Heart left ventricle (tissue), 16 donors: ENCODE results near the gene SLC1A7. TPM values are rescaled to one million over a fixed set of nuclear protein-coding genes. Genes with fewer than 3 reads are reported as not detected.

ENCODE experiments used
- ATAC-seq, 4 donors: fragments of 200-7000 bp; cut with Tn5 transposase; one replicate each; pipeline ENCODE4 v1.9.1; 2020 to 2022; ENCODE audit warnings: moderate library complexity in 4 of 4, mild to moderate bottlenecking in 3 of 4, moderate number of reproducible peaks in 1 of 4
- DNase-seq, 5 donors: peaks; one replicate each; pipeline ENCODE4 v3.0.0-alpha.2; 2020
- H3K27ac ChIP-seq, 12 donors: fragments of 200-600 bp; sonication (generic) in 4 of 12; one replicate each; pipeline versions ENCODE4 v1.5.0 to v1.8.0; 2016 to 2022; ENCODE audit warnings: mild to moderate bottlenecking in 2 of 12
- H3K27me3 ChIP-seq, 9 donors: fragments of 200-600 bp; sonication (generic) in 2 of 9; one replicate each; pipeline versions ENCODE4 v1.5.1 to v1.8.0; 2016 to 2022; ENCODE audit warnings: mild to moderate bottlenecking in 3 of 9
- H3K36me3 ChIP-seq, 9 donors: fragments of 200-600 bp; sonication (generic) in 2 of 9; one replicate each; pipeline versions ENCODE4 v1.5.0 to v1.8.0; 2018 to 2022; ENCODE audit warnings: mild to moderate bottlenecking in 2 of 9
- H3K4me1 ChIP-seq, 12 donors: fragments of 200-600 bp; sonication (generic) in 4 of 12; one replicate each; pipeline versions ENCODE4 v1.5.0 to v1.8.0; 2016 to 2022; ENCODE audit warnings: mild to moderate bottlenecking in 3 of 12
- H3K4me3 ChIP-seq, 12 donors: fragments of 200-600 bp; sonication (generic) in 4 of 12; one replicate each; pipeline versions ENCODE4 v1.5.0 to v1.8.0; 2017 to 2022; ENCODE audit warnings: mild to moderate bottlenecking in 9 of 12, moderate library complexity in 4 of 12
- H3K9me3 ChIP-seq, 12 donors: fragments of 200-600 bp; sonication (generic) in 4 of 12; one replicate each; pipeline versions ENCODE4 v1.5.0 to v1.8.0; 2016 to 2022; ENCODE audit warnings: mild to moderate bottlenecking in 1 of 12
- CTCF ChIP-seq, 12 donors: fragments of 200-600 bp; sonication (generic) in 4 of 12; IDR thresholded peaks; one replicate each; pipeline versions ENCODE4 v1.5.0 to v1.8.0; 2018 to 2022; ENCODE audit warnings: antibody characterized with exemption in 12 of 12, mild to moderate bottlenecking in 5 of 12
- POLR2A ChIP-seq, 2 donors: fragments of 450-650 bp; IDR thresholded peaks; one replicate each; pipeline ENCODE4 v1.6.1; 2017; ENCODE audit warnings: antibody characterized with exemption in 2 of 2, mild to moderate bottlenecking in 2 of 2, moderate library complexity in 2 of 2
- WGBS, 4 donors: extraction: QIAGEN DNeasy Blood & Tissue Kit in 2 of 4; methylation state at CpG; one replicate each; pipeline versions ENCODE4 v1.1.5 to v1.1.7; 2013 to 2018; 5-methylcytosine and 5-hydroxymethylcytosine counted together
- intact Hi-C, 10 donors: fragments of 100-400 bp; cut with DNase I; formaldehyde crosslinking; loops; one replicate each; pipeline versions ENCODE4 v1.11.1 to v1.14.2; 2022
- polyA plus RNA-seq, 2 donors: library from polyadenylated mRNA; stranded (reverse); fragments of 200-250 nt; gene quantifications; one replicate each; pipeline ENCODE4 v1.2.3, GENCODE V29; 2013
- total RNA-seq, 9 donors: library from RNA; depleted of rRNA in 2 of 9; stranded (reverse); fragments of >200 nt in 2 of 9; fragmentation: NEBNext Ultra II Directional in 3 of 9; extraction: Animal tissue kit (Norgen Biotek cat#: 25700) in 3 of 9; gene quantifications; one replicate each; pipeline versions ENCODE4 v1.1.0 to v1.2.4, GENCODE V29; 2016 to 2023
- donor health status: ischemic (EF 13 %, LVEDD 7.1; RV severe dilation, severe dysfunction).
- donor health status: healthy with polysubstance abuse.
- donor health status: DM: no; HTN: yes; CAD: no.
- donor health status: DM: no; HTN: no; CAD: no.
- donor health status: ischemic (EF 25% LVEDD 6.9; RV normal size, moderate dysfunction).
- donor health status: ischemic (EF 25% LVEDD 5.7; RV mildly dilated, moderate dysfunction).
- donor health status: healthy.
- donor health status: DM: yes; HTN: yes; CAD: no.
- donor health status: ischemic (EF 35%, LVEDD 5.7; RV mildly dilated, moderate dysfunction).
- donor health status: nonischemic (EF 11% LVEDD 7.7; RV severe dilation, severe dysfunction).
- donor health status: DM: yes; HTN: yes; CAD: no.
- donor health status: PGD.
- donor health status: ischemic (EF 29% LVEDD 5.4; RV normal size, mild dysfunction).
- donor health status: nonischemic (EF 23%, LVEDD 6.1; RV moderate dilation, normal function).

SLC1A7 gene
- total and polyA plus RNA-seq, 11 donors, result 0.07 to 1.1 (median 0.33) TPM; not detected in 2

- Histone ChIP-seq H3K27me3 (no peaks in the 10 kb centered on the region), H3K27ac (no peak overlapping the region), H3K4me3 (no peak overlapping the region), H3K36me3 (no peaks in the 10 kb centered on the region), H3K9me3 (peaks cover 0 to 8% (median 0%) of the 10 kb centered on the region in 12 donors), H3K4me1 (peaks cover 0 to 38% (median 20%) of the 10 kb centered on the region in 12 donors)
- TF ChIP-seq CTCF (IDR thresholded peaks at IDR 0.05) (no peak), POLR2A (IDR thresholded peaks at IDR 0.05) (no peak)
- intact Hi-C loops, result no loop called here
- 71 to 82% (median 75%) methylated on average over 15 of the region's 15 CpGs for WGBS, 4 donors
- no peak for DNase-seq
- ATAC-seq, result no peak
Measured at GRCh38 chr1:53107570-53108322, 34.7 kb downstream of the SLC1A7 start.

GRCh38 chr1:53107090-53107489 lies 35.3 kb downstream of the SLC1A7 start:
- no peak for ATAC-seq
- Histone ChIP-seq H3K27me3 (no peaks in the 10 kb centered on the region), H3K36me3 (no peaks in the 10 kb centered on the region), H3K4me1 (peaks cover 0 to 38% (median 20%) of the 10 kb centered on the region in 12 donors), H3K27ac (no peak overlapping the region), H3K9me3 (peaks cover 0 to 3% (median 0%) of the 10 kb centered on the region in 12 donors), H3K4me3 (no peak overlapping the region)
- intact Hi-C loops, result no loop called here
- DNase-seq, result no peak
- 94 to 97% (median 95%) methylated on average over 7 of the region's 7 CpGs for WGBS, 4 donors
- TF ChIP-seq POLR2A (IDR thresholded peaks at IDR 0.05) (no peak), CTCF (IDR thresholded peaks at IDR 0.05) (no peak)

- no peak for DNase-seq
- Histone ChIP-seq H3K27ac (peak overlapping the region in 4 of 12 donors; percentile 10 to 53 (median 30)), H3K4me1 (peaks cover 0 to 19% (median 8%) of the 10 kb centered on the region in 12 donors), H3K4me3 (no peak overlapping the region), H3K9me3 (no peaks in the 10 kb centered on the region), H3K27me3 (no peaks in the 10 kb centered on the region), H3K36me3 (no peaks in the 10 kb centered on the region)
- 59 to 63% (median 60%) methylated on average over 8 of the region's 8 CpGs for WGBS, 4 donors
- peak in 1 of 4 donors; percentile 58 for ATAC-seq
- TF ChIP-seq CTCF (IDR thresholded peaks at IDR 0.05) (no peak), POLR2A (IDR thresholded peaks at IDR 0.05) (no peak)
- intact Hi-C loops, result no loop called here
Measured at GRCh38 chr1:53104289-53104913, 38.0 kb downstream of the SLC1A7 start.

GRCh38 chr1:53094533-53094919 lies 47.9 kb downstream of the SLC1A7 start:
- WGBS, 4 donors, result 47 to 66% (median 59%) methylated on average over 1 to 13 of the region's 13 CpGs
- ATAC-seq (peak in 1 of 4 donors; percentile 67), DNase-seq (peak in 1 of 5 donors; percentile 52)
- no peaks in the 10 kb centered on the region for H3K27me3 ChIP-seq
- H3K9me3 ChIP-seq, result no peaks in the 10 kb centered on the region
- no peak for TF ChIP-seq CTCF (IDR thresholded peaks at IDR 0.05)
- TF ChIP-seq POLR2A (IDR thresholded peaks at IDR 0.05), result no peak
- H3K4me1 ChIP-seq, result peaks cover 0 to 23% (median 15%) of the 10 kb centered on the region in 12 donors
- intact Hi-C loops, result loop anchor here in 1 of 10 donors (10.0 kb wide), 1 partner anchor 80 kb away; no protein-coding TSS in a partner anchor
- H3K36me3 ChIP-seq, result no peaks in the 10 kb centered on the region
- H3K4me3 ChIP-seq, result no peak overlapping the region
- H3K27ac ChIP-seq, result peak overlapping the region in 5 of 12 donors; percentile 5 to 75 (median 52)
